ENCODE measurements around the gene NOX4.

GRCh38 chr11:89502301-89502700 lies 11.1 kb upstream of the NOX4 start:
- TF ChIP-seq CTCF (IDR thresholded peaks at IDR 0.05) (no peak), POLR2AphosphoS5 (IDR thresholded peaks at IDR 0.05) (no peak)
